HK-2 (cell line): Measurements from ENCODE around the gene SNRNP70.
A peak's percentile ranks its signal among the peaks of the same experiment; 100 is the strongest.

Source experiments
- DNase-seq: peaks from one replicate; pipeline ENCODE4 v3.0.0-alpha.2; 2018; ENCODE audit not compliant: unreplicated experiment

Gene SNRNP70

DNA sequence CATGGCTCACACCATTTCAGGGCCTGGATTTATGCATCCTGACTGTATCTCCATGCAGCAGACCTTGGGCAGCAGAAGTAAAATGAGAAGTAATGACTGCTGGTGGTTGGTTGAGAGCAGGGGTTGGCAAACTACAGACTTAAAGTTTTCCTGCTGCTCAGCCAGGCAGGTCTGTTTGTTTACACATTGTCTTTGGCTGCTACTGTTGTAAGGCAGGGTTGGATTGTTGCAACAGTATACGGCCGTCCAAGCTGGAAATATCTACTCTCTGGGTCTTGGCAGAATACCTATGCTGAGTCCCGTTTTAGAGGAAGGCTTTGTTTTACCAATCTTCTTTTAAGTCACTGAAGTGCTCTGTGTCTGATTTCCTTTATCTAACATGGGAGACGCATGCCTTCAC is 13.5 kb downstream of the SNRNP70 start:
- no peak for DNase-seq

- DNase-seq: no peak
Observed at GRCh38 chr19:49101160-49101559, 15.9 kb downstream of the SNRNP70 start.

DNA sequence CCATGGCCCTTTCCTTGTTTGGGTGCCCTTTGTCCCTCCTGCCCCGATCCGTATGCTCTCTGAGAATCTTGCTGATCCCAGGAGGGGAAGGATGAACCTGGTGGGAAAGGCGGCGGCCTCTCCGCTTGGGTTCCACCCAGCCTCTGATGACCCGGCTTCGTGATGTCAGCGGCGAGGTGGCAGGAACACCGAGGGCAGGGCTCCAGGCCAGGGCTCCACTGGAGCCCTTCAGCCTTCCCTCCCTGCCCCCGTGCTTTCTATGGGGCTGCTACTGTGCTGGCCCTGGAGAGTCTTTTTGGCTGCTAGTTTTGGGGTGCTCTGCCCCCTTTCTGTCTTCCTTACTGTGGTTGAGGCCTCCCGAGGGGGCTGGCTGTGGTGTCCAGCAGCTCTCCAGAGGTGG is 17.1 kb downstream of the SNRNP70 start:
- no peak for DNase-seq

DNA sequence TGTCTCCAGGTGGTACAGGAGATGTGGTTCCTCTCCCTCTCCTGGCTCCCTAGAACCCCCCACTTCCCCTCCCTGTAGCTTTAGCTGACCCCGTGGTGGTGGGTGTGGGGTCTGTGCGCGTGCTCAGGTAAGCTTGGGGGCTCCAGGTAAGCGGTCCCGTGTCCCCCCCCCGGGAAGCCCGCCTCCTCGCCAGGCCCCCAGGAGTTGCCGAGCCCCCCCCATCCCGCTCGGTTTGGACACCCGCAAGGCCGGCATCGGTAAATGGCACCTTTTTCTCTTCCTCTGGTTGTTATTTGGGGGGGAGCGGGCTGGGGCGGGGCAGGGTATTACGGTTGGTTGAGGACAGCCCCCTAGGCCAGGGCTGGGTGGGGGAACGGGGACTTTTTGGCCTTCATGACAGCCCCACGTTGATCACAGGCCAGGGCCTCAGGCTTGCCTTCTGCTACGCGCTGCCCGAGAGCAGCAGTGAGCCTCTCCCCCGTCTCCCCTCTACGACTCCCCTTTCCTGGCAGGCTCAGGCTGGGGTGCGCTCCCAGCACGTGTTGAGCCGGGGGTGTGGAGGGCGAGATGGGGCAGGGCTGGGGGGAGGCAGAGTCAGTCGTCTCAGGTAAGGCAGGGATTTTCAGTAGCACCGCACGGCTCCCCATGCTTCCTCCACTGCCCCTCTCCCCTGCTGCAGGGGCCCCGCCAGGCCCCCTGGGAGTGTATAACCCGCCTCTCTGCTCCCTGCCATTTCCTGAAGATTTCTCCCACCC is 18.3 kb downstream of the SNRNP70 start:
- DNase-seq: no peak

GRCh38 chr19:49104229-49104864 is 19.1 kb downstream of the SNRNP70 start:
- DNase-seq: no peak

GRCh38 chr19:49106648-49107135 is 21.4 kb downstream of the SNRNP70 start:
- peak; percentile 60 for DNase-seq

- DNase-seq: no peak
Observed at GRCh38 chr19:49107625-49108459, 22.6 kb downstream of the SNRNP70 start.

GRCh38 chr19:49109051-49109450 is 23.8 kb downstream of the SNRNP70 start:
- DNase-seq: no peak

DNA sequence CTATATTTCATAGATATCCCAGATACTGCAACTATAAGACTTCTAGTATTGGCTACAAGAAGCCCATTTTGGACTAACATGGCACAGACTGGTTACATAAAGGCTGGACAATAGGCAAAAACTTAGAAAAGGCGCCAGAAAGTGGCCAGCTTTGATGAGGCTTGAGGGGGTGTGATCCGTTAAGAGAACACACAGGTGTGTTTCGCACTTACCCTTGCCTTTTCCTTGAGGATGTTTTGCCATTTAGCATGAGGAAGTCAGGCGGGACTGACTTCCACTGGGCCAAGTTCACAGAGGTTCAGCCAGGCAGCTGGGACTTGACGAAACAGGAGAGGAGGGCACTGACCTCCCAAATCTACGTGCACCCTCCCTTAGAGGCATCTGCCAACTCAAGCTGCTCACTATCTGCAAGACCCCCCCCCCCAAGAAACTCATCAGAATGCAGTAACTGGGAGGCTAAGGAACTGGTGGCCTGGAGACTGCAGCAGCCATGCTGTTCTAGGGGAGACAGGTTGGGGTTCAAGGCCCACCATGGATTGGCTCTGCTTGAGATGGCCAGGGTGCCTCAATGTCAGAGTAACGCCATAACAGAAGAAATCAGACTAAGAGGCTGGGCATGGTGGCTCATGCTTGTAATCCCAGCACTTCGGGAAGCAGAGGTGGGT is 24.4 kb downstream of the SNRNP70 start:
- DNase-seq: no peak

DNA sequence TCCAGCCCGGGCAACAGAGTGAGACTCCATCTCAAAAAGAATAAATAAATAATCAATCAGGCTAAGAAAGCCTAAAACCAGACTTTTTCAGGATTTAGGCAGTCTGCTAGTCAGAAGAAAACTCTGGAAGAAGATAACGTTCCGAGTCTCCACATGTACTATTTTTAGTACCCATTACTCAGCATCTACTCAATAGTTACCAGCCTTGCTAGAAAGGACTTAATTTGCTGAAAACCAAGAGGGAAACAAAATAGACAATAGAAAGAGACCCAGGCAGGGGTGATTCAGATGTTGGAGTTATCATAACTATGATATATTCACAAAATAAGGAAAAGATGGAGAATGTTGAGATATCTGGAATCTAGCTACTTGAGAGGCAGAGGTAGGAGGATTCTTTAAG is 25.3 kb downstream of the SNRNP70 start:
- no peak for DNase-seq

DNA sequence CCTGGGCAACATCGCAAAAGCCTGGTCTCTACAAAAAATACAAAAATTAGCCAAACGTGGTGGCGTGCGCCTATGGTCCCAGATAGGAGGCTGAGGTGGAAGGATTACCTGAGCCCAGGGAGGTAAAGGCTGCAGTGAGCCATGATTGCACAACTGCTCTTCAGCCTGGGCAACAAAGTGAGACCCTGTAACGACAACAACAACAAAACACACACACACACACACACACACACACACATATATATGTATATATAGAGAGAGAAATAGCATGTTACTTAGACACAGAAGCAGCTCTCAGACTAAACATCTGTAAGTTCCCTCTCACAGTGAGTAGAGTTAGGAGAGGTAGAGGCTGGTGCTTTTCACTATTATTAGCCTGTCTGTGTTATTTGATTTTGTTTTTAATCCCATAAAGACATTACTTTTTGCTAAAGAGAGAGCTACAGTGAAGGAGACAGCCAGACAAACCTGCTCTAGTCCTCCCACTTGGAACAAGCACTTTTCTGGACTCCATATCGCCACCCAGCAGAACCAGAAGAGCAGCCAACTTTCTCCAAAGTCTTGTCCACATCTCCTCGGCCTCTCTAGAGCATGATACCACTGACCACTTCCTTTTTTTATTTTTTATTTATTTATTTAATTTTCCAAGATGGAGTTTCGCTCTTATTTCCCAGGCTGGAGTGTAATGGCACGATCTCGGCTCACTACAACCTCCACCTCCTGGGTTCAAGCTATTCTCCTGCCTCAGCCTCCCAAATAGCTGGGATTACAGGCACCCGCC is 26.2 kb downstream of the SNRNP70 start:
- no peak for DNase-seq

- DNase-seq: peak; percentile 79
Observed at GRCh38 chr19:49113762-49114629, 28.7 kb downstream of the SNRNP70 start, which contains the start of gene LIN7B. Gene LIN7B (plus strand): TSS chr19:49114370. CDS start chr19:49114405, 35 bp downstream.

DNA sequence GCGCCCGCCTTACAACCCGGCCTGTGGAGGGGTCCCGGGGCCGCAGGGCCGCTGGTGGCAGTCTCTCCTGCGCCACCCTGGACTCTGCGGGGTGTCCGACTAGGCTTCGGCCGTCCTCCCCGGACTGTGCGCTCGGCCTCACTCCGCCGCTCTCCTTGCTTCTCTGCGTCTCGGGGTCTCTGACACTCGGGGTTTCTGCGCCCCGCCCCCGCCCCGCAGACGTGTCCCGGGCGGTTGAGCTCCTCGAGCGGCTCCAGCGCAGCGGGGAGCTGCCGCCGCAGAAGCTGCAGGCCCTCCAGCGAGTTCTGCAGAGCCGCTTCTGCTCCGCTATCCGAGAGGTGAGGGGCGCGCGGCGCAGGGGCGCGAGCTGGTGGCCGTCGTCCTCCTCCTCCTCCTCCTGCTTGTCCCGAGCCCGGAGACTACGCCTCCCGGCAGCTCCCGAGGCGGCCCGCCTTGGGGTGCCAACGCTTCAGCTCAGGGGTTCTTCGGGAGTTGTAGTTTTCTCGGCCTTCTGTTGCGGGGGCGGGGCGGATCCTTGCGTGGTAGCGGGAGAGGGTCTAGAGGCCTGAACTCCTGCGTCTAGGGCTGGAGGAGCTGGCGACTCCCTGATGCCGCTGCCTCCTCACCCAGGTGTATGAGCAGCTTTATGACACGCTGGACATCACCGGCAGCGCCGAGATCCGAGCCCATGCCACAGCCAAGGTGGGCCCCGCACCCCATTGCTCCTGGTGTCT is 29.5 kb downstream of the SNRNP70 start:
- no peak for DNase-seq

DNA sequence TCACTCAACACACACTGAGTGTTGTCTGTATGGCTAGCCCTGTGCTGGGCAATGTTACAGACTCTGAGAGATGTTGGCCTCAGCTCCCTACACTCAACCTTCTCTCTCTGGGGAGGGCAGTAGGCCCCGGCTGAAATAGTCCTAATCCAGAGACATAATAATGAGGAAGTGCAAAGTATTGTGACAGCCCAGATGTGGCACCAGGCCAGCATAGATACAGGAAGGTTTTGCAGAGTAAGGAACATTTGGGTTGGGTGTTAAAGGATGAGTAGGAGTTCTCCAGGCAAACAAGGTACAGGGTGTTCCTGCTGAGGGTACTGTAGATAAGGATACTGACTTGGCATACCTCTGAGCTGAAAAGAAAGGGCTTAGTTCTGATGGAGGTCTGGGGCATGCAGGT is 31.3 kb downstream of the SNRNP70 start:
- DNase-seq: no peak

DNA sequence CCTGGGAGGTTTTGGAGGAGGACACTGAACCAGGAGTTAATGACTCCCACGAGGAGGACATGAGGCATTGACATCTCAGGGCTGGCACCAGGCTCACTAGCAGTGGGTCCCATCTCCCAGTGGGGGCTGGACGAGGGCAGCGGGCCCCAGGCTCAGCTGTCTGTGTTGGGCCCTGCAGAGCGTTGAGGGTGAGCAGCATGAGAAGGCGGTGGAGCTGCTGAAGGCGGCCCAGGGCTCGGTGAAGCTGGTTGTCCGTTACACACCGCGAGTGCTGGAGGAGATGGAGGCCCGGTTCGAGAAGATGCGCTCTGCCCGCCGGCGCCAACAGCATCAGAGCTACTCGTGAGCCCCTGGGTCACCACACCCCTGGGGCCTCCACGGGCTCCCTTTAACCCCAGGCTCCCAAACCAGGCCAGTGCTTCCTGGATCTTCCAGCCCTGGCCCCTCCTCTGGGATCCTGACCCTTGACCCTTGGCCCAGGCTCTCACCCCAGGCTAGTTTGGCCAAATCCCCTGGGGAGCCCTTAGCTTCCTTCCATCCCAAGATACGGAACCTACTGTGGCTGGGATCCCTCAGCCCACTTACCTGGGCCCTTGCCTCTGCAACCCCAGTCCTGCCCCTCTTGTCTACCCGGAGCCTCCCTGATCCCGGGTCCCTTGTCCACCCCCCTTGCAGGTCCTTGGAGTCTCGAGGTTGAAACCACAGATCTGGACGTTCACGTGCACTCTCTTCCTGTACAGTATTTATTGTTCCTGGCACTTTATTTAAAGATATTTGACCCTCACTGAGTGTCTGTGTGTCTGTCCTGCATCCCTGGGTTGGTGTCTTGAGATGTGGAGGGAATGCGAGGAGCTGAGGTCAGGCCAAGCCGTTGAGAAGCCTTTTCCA is 32.7 kb downstream of the SNRNP70 start:
- DNase-seq: no peak

DNA sequence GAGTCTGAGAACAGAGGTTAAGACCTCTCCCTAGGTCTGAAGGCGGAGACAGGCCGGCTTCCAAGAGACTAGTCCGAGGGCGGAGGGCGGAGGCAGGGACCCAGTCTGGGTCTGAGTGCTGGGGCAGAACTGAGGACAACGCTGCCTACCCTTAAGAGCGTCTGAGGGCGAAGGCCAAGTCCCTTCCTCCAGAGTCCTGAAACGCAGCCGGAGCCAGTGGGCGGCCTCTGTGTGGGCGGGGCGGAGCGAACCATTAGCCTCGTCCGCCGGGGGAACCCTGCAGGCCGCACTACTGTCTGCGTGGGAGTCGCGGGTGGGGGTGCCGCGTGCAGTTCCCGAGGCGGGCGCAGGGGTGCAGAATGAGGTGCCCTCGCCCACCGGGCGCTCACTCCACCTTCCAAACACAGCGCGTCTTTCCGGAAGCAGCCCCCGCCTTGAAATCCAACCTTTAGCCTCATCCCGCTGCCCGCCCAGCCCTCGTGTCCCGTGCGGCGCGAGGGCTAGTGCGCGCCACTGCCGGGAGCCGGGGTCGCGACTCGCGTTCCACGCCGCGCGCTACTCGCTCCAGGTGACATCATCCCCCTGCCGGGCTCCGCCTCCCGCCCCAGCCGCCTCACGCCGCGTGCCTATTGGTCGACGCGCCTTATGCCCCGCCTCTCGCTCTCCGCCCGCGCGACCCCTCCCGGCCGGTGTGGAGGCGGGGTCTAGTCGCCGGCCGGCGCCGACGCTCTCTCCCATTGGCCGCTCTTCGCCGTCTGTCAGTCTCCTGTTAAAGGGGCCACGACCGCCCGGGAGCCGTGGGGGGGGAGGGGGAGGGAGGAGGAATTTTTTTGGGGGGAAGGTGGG is 33.5 kb downstream of the SNRNP70 start, which contains the start of gene C19orf73:
Gene C19orf73, minus strand, starts transcription at position 579 of the 846 bp plus-strand sequence. Its CDS starts 121 bp downstream, at position 458.
- peak; percentile 98 for DNase-seq
